IPS-NIHi11 (cell line): ENCODE measurements around the gene KLHL29.

Experiments
- DNase-seq: peaks from one replicate; pipeline ENCODE4 v3.0.0; 2012; ENCODE audit warnings: mixed read lengths, low spot score

The KLHL29 gene

GRCh38 chr2:23394700-23395099, 9.7 kb downstream of the KLHL29 start:
- DNase-seq: no peak

- DNase-seq: no peak
These were observed 12.5 kb downstream of the KLHL29 start for GRCh38 chr2:23397478-23397877.

GRCh38 chr2:23399674-23400261, 14.8 kb downstream of the KLHL29 start:
- no peak for DNase-seq

- DNase-seq: no peak
These were observed 15.7 kb downstream of the KLHL29 start for GRCh38 chr2:23400703-23401102.

GRCh38 chr2:23401427-23402204, 16.6 kb downstream of the KLHL29 start:
- no peak for DNase-seq

GRCh38 chr2:23402205-23402740, 17.3 kb downstream of the KLHL29 start:
- DNase-seq: no peak

GRCh38 chr2:23404426-23404825, 19.4 kb downstream of the KLHL29 start:
- peak; percentile 50 for DNase-seq

GRCh38 chr2:23409248-23409647, 24.3 kb downstream of the KLHL29 start:
- no peak for DNase-seq

- no peak for DNase-seq
These were observed 25.6 kb downstream of the KLHL29 start for GRCh38 chr2:23410596-23410995.

GRCh38 chr2:23411752-23412431, 26.9 kb downstream of the KLHL29 start:
- no peak for DNase-seq

GRCh38 chr2:23412556-23413155, 27.7 kb downstream of the KLHL29 start:
- no peak for DNase-seq

GRCh38 chr2:23413641-23414040, 28.7 kb downstream of the KLHL29 start:
- no peak for DNase-seq

- no peak for DNase-seq
These were observed 29.1 kb downstream of the KLHL29 start for GRCh38 chr2:23414106-23414505.

- peak; percentile 55 for DNase-seq
These were observed 29.9 kb downstream of the KLHL29 start for GRCh38 chr2:23414871-23415270.

GRCh38 chr2:23417310-23417709, 32.3 kb downstream of the KLHL29 start:
- no peak for DNase-seq

GRCh38 chr2:23418056-23418455, 33.1 kb downstream of the KLHL29 start:
- no peak for DNase-seq

GRCh38 chr2:23418461-23418911, 33.5 kb downstream of the KLHL29 start:
- DNase-seq: no peak

GRCh38 chr2:23419171-23420090, 34.5 kb downstream of the KLHL29 start:
- no peak for DNase-seq

GRCh38 chr2:23420091-23420839, 35.3 kb downstream of the KLHL29 start:
- DNase-seq: no peak

- no peak for DNase-seq
These were observed 36.0 kb downstream of the KLHL29 start for GRCh38 chr2:23420840-23421476.
